ENCODE data around the gene IFT43.

The IFT43 gene

DNA sequence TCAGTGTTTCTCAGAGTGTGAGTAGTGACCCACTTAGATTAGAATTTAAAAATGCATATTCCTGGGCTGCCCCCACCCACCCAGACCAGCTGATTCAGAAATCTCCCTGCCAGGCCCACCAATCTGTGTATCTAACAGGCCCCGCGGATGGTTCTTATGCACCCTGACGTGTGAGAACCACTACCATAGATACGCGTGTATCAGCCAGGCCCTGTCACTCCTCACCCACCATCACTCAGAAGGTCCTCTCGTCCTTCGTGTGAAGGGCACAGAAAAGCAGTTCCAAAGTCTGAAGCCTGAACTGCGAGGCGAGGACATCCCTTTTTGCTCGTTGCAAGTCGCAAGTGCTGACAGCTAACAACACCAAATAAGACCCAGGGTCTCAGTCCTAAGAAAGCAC is 72.4 kb downstream of the IFT43 start:
- no peak overlapping the region for H3K4me3 ChIP-seq (ENCODE audit: low read depth, low read length)
- no peak for TF ChIP-seq MYC (IDR thresholded peaks at IDR 0.05; ENCODE audit: low read depth, low read length)
- TF ChIP-seq, protein P1, sequence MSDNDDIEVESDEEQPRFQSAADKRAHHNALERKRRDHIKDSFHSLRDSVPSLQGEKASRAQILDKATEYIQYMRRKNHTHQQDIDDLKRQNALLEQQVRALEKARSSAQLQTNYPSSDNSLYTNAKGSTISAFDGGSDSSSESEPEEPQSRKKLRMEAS (IDR thresholded peaks at IDR 0.05; ENCODE audit: low read depth, low read length): no peak
- TF ChIP-seq, protein P2, sequence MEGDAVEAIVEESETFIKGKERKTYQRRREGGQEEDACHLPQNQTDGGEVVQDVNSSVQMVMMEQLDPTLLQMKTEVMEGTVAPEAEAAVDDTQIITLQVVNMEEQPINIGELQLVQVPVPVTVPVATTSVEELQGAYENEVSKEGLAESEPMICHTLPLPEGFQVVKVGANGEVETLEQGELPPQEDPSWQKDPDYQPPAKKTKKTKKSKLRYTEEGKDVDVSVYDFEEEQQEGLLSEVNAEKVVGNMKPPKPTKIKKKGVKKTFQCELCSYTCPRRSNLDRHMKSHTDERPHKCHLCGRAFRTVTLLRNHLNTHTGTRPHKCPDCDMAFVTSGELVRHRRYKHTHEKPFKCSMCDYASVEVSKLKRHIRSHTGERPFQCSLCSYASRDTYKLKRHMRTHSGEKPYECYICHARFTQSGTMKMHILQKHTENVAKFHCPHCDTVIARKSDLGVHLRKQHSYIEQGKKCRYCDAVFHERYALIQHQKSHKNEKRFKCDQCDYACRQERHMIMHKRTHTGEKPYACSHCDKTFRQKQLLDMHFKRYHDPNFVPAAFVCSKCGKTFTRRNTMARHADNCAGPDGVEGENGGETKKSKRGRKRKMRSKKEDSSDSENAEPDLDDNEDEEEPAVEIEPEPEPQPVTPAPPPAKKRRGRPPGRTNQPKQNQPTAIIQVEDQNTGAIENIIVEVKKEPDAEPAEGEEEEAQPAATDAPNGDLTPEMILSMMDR (IDR thresholded peaks at IDR 0.05; ENCODE audit: low read depth, low read length): no peak
- no peak for TF ChIP-seq POLR2A (IDR thresholded peaks at IDR 0.05; ENCODE audit: extremely low read depth, insufficient read length)
- no peak for DNase-seq (ENCODE audit: low read depth)

DNA sequence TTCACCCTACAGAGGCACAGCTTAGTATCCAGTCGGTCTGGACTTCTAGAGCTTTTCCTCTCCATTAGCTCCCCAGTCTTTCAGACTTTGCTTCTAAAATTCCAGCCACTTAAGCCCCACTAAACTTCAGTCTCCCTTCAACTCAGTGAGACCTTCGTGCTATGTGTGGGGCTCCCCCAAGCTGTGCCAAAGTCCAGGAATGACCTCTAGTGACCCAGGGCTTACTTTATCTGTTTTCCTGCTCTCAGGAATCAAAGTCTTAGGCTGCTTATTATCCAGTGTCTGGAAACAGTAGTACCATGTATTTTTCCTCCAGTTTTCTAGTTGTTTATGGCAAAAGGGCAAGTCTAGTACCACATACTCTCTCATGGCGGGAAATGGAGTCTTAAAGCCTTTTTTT is 77.8 kb downstream of the IFT43 start:
- DNase-seq (ENCODE audit: low read depth): no peak
- TF ChIP-seq, protein P1 (IDR thresholded peaks at IDR 0.05; ENCODE audit: low read depth, low read length): no peak
- TF ChIP-seq POLR2A (IDR thresholded peaks at IDR 0.05; ENCODE audit: extremely low read depth, insufficient read length): no peak
- TF ChIP-seq MYC (IDR thresholded peaks at IDR 0.05; ENCODE audit: low read depth, low read length): no peak
- TF ChIP-seq, protein P2 (IDR thresholded peaks at IDR 0.05; ENCODE audit: low read depth, low read length): no peak
- H3K4me3 ChIP-seq (ENCODE audit: low read depth, low read length): no peak overlapping the region

DNA sequence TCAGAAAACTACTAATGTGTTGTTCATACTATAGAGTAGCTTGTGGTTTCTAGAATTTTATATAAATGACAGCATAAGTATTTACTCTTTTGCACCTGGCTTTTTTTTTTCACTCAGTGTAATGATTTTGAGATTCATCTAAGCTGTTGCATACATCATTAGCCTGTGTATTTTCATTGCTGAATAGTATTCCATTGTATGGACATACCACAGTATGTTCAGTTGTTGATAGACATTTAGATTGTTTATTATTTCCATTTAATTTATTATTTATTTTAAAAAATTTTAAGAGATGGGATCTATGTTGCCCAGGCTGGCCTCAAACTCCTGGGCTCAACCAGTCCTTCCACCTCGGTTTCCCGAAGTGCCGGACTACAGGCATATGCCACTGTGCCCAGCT is 80.0 kb downstream of the IFT43 start:
- DNase-seq (ENCODE audit: low read depth): no peak
- H3K4me3 ChIP-seq (ENCODE audit: low read depth, low read length): no peak overlapping the region
- TF ChIP-seq, protein P2 (IDR thresholded peaks at IDR 0.05; ENCODE audit: low read depth, low read length): no peak
- TF ChIP-seq MYC (IDR thresholded peaks at IDR 0.05; ENCODE audit: low read depth, low read length) (no peak), POLR2A (IDR thresholded peaks at IDR 0.05; ENCODE audit: extremely low read depth, insufficient read length) (no peak)
- TF ChIP-seq, protein P1 (IDR thresholded peaks at IDR 0.05; ENCODE audit: low read depth, low read length): no peak

DNA sequence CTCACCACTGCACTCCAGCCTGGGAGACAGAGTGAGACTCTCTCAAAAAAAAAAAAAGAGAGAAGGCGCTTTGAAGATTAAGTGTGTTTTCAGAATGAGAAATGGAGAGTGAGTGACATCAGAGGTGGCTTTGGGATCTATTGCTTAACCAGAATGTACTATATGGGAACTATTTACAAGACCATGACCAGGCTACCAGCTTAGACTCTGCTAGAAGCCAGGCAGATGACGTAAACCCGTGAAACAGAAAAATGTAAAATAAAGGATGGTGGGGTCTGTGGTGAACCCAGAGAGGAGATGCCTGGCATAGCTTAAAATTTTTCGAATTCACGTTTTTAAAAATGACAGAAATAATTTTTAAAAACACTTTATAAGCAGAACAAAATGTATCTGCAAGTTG is 82.0 kb downstream of the IFT43 start:
- no peak for DNase-seq (ENCODE audit: low read depth)
- TF ChIP-seq MYC (IDR thresholded peaks at IDR 0.05; ENCODE audit: low read depth, low read length): no peak
- TF ChIP-seq, protein P2 (IDR thresholded peaks at IDR 0.05; ENCODE audit: low read depth, low read length): no peak
- no peak for TF ChIP-seq POLR2A (IDR thresholded peaks at IDR 0.05; ENCODE audit: extremely low read depth, insufficient read length)
- TF ChIP-seq, protein P1 (IDR thresholded peaks at IDR 0.05; ENCODE audit: low read depth, low read length): no peak
- H3K4me3 ChIP-seq (ENCODE audit: low read depth, low read length): no peak overlapping the region

DNA sequence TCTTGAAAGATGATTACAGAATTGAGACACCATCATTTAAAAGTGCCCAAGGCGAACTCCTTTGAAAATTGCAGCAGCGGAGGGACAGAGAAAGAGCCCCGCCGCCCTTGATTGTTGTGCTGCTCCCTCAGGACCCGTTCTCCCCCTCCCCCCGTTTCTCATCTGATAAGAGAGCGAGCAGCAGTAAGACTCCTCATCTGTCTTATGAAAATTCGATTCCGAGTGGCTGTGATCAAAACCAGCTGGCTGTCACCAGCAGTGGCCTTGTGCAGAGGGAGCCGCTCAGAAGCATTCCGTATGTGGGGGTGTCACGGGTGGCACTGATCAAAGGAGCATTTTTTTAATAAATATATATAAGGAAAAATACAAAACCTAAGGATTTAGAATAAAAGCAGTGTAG is 88.2 kb downstream of the IFT43 start:
- TF ChIP-seq MYC (IDR thresholded peaks at IDR 0.05; ENCODE audit: low read depth, low read length): no peak
- DNase-seq (ENCODE audit: low read depth): no peak
- H3K4me3 ChIP-seq (ENCODE audit: low read depth, low read length): no peak overlapping the region

DNA sequence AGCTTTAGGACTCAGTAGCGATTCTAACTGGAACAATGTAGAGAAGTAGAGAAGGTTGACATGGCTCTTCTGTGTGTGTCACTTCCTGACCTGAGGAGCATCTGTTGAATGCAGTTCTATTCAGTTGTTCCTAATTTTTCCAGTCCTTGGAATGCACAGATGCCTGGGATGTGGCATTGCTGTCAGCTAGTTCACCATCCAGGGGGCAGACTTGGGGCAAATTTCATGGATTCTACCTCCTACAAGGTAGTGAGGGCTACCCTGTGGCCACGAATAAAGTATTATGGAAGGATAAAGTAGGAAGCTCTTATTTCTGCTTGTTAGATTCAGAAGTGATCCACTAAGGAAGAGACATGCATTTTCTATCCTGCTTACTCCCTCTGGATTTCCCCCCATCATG is 91.8 kb downstream of the IFT43 start:
- TF ChIP-seq, protein P2 (IDR thresholded peaks at IDR 0.05; ENCODE audit: low read depth, low read length): no peak
- TF ChIP-seq, protein P1 (IDR thresholded peaks at IDR 0.05; ENCODE audit: low read depth, low read length): no peak
- no peak for DNase-seq (ENCODE audit: low read depth)
- no peak overlapping the region for H3K4me3 ChIP-seq (ENCODE audit: low read depth, low read length)

Measured in NB4 (cell line).